ENCODE measurements around the gene MINDY4B.
A peak's percentile ranks its signal among the peaks of the same experiment; 100 is the strongest.

DNA sequence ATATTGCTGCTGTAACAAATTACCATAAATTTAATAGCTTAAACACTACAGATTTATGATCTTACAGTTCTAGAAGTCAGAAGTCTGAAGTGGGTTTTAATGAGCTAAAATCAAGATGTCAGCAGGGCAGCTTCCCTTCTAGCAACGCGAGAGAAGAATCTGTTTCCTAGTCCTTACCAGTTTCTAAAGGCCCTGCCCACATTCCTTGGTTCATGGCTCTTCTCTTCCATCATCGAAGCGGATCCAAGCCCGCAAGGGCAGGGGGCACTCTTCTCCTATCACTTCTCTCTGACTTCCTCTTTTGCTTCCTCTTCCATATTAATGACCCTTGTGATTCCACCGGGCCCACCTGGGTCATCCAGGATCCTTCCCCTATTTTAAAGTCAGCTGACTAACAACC, 16.1 kb downstream of the MINDY4B start:
- TF ChIP-seq POLR2A (IDR thresholded peaks at IDR 0.05; ENCODE audit: control extremely low read depth in 1 of 2, low read depth in 2 of 2, low read length in 2 of 2) = no peak
- TF ChIP-seq, protein P1, sequence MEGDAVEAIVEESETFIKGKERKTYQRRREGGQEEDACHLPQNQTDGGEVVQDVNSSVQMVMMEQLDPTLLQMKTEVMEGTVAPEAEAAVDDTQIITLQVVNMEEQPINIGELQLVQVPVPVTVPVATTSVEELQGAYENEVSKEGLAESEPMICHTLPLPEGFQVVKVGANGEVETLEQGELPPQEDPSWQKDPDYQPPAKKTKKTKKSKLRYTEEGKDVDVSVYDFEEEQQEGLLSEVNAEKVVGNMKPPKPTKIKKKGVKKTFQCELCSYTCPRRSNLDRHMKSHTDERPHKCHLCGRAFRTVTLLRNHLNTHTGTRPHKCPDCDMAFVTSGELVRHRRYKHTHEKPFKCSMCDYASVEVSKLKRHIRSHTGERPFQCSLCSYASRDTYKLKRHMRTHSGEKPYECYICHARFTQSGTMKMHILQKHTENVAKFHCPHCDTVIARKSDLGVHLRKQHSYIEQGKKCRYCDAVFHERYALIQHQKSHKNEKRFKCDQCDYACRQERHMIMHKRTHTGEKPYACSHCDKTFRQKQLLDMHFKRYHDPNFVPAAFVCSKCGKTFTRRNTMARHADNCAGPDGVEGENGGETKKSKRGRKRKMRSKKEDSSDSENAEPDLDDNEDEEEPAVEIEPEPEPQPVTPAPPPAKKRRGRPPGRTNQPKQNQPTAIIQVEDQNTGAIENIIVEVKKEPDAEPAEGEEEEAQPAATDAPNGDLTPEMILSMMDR (IDR thresholded peaks at IDR 0.05; ENCODE audit: control extremely low read depth in 1 of 3, insufficient read depth in 1 of 3, low read depth in 1 of 3, low read length in 3 of 3) = no peak
- TF ChIP-seq POLR2AphosphoS5 (IDR thresholded peaks at IDR 0.05; ENCODE audit: low read depth, low read length) = no peak
- TF ChIP-seq SP4 (IDR thresholded peaks at IDR 0.05; ENCODE audit: low read length) = no peak
- TF ChIP-seq HDAC6 (IDR thresholded peaks at IDR 0.05; ENCODE audit: low read depth, low read length) = no peak
- no peak for TF ChIP-seq SIN3A (conservative IDR thresholded peaks at IDR 0.05 in 1 of 2, IDR thresholded peaks at IDR 0.05 in 1 of 2; ENCODE audit: low read depth in 1 of 2, low read length in 2 of 2)
- no peak for TF ChIP-seq EP300 (IDR thresholded peaks at IDR 0.05; ENCODE audit: borderline replicate concordance in 1 of 2, low read depth in 2 of 2, low read length in 2 of 2)
- no peak for TF ChIP-seq EZH2 (IDR thresholded peaks at IDR 0.05; ENCODE audit: low read depth, low read length, severe bottlenecking)
- TF ChIP-seq, protein P2, sequence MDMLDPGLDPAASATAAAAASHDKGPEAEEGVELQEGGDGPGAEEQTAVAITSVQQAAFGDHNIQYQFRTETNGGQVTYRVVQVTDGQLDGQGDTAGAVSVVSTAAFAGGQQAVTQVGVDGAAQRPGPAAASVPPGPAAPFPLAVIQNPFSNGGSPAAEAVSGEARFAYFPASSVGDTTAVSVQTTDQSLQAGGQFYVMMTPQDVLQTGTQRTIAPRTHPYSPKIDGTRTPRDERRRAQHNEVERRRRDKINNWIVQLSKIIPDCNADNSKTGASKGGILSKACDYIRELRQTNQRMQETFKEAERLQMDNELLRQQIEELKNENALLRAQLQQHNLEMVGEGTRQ (IDR thresholded peaks at IDR 0.05; ENCODE audit: low read length) = no peak
- TF ChIP-seq CHD1 (IDR thresholded peaks at IDR 0.05; ENCODE audit: low read depth, low read length) = no peak
- no peak for TF ChIP-seq RXRA (IDR thresholded peaks at IDR 0.05; ENCODE audit: insufficient read depth, low read depth, low read length)
- peak; percentile 13 to 24; a peak in 1 of 4 replicates for TF ChIP-seq RAD21 (IDR thresholded peaks at IDR 0.05 in 1 of 2, conservative IDR thresholded peaks at IDR 0.05 in 1 of 2; ENCODE audit: low read depth in 2 of 2, low read length in 2 of 2)

Data from H1 (cell line).